ENCODE measurements around the gene C10orf143. TPM values are rescaled to one million over a fixed set of nuclear protein-coding genes. Genes with fewer than 3 reads are reported as not detected.

The C10orf143 gene
- total and polyA plus RNA-seq, 2 of the 4 experiments (the other 2 are of a cell fraction), result 0.36 to 0.60 TPM

DNA sequence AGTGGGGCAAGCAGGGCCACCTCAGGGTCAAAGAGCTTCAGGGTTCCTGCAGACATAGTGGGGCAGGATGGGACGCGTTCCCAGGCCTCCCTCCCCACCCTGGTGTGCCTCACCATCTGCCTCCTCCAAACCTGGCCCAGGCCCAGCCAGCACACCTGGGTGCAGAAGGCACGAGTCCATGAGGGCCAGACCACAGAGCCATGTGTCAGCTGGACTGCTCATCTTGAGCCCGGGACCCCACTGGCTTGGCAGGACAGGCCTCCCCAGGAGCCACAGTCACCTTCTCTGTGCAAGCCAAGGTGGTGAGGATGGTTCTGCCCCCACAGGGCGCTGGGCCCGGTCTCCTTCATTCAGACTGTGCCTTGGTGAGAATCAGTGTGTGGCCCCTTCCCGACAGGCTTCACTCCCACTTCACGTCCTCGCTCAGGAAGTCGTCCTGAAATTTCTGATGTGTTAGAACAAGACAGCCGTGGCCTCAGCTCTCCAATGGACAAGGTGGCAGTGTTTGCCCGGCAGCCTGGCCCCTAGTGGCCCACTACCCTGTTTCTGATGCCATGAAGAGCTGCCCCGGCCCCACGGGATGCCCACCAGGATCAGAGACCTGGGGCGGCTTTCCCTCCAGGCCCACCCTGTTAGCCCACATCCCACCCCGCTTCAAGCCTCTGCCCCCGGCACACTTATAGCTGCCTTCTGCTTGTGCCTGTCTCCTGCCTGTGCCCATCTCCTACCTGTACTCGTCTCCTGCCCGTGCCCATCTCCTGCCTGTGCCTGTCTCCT, 87.0 kb downstream of the C10orf143 start:
- DNase-seq, result no peak
- H3K27ac ChIP-seq (ENCODE audit: insufficient read depth, low read length), result no peak overlapping the region

More for the DNA sequence above, 87.0 kb downstream of the C10orf143 start:
- peak overlapping the region; percentile 54; the same call in 1 of the 2 replicates for H2BK120ac ChIP-seq (ENCODE audit: low read depth, low read length)
- H3K79me1 ChIP-seq (ENCODE audit: low read depth in 1 of 2, low read length in 2 of 2), result no peaks in the 10 kb centered on the region
- H2BK20ac ChIP-seq (ENCODE audit: low read depth, low read length), result no peak overlapping the region
- H4K91ac ChIP-seq (ENCODE audit: insufficient read depth, low read depth, low read length), result peak overlapping the region; percentile 62; the same call in 1 of the 2 replicates
- H3K18ac ChIP-seq (ENCODE audit: low read depth, low read length), result no peak overlapping the region
- peak overlapping the region; percentile 1 for H2AK9ac ChIP-seq (replicated peaks; ENCODE audit: low read depth, low read length, poor library complexity)
- H4K8ac ChIP-seq (ENCODE audit: low read depth in 2 of 2, low read length in 2 of 2), result 0 out of 4 replicates have a peak overlapping the region, but pooled peaks of 1 of the 2 experiments have one; percentile 60
- no peak overlapping the region for H4K5ac ChIP-seq (ENCODE audit: low read depth, low read length)
- no peak overlapping the region for H3K9ac ChIP-seq (ENCODE audit: low read depth, low read length)
- no peaks in the 10 kb centered on the region for H3K36me3 ChIP-seq (ENCODE audit: control insufficient read depth, insufficient read depth, low read length)
- no peak overlapping the region for H3K4me2 ChIP-seq (ENCODE audit: low read depth, low read length)
- peaks cover 4% of the 10 kb centered on the region; the same call in 1 of the 2 replicates for H3K4me1 ChIP-seq (ENCODE audit: control insufficient read depth, insufficient read depth, low read length)
- H3K23ac ChIP-seq (ENCODE audit: low read depth, low read length), result no peak overlapping the region
- no peak overlapping the region for H3K14ac ChIP-seq (replicated peaks; ENCODE audit: low read depth, low read length)
- H3K27me3 ChIP-seq (ENCODE audit: control insufficient read depth, insufficient read depth, low read length), result no peaks in the 10 kb centered on the region
- H2AFZ ChIP-seq (replicated peaks; ENCODE audit: low read length, poor library complexity), result peak overlapping the region; percentile 69
- H3K4me3 ChIP-seq (ENCODE audit: insufficient read depth, low read depth, low read length), result no peak overlapping the region
- POLR2A ChIA-PET (ENCODE audit: unreplicated experiment), result no interaction called here
- WGBS, 2 experiments (ENCODE audit: extremely low coverage in 2 of 2, insufficient read length in 1 of 2), result 63% methylated on average over 7 of the region's 19 CpGs; no CpG with 5 or more reads in 1 of the 2 experiments
- H2BK5ac ChIP-seq (ENCODE audit: low read depth, low read length, poor library complexity, severe bottlenecking), result no peak overlapping the region
- no peak overlapping the region for H3K56ac ChIP-seq (ENCODE audit: extremely low read depth, insufficient read depth, low read length)
- no peak for TF ChIP-seq MXI1 (IDR thresholded peaks at IDR 0.05; ENCODE audit: borderline replicate concordance, low read depth, low read length)
- TF ChIP-seq BHLHE40 (IDR thresholded peaks at IDR 0.05; ENCODE audit: low read depth, low read length), result no peak
- no peak for TF ChIP-seq FOS (IDR thresholded peaks at IDR 0.05; ENCODE audit: low read depth, low read length)
- TF ChIP-seq, protein P1, sequence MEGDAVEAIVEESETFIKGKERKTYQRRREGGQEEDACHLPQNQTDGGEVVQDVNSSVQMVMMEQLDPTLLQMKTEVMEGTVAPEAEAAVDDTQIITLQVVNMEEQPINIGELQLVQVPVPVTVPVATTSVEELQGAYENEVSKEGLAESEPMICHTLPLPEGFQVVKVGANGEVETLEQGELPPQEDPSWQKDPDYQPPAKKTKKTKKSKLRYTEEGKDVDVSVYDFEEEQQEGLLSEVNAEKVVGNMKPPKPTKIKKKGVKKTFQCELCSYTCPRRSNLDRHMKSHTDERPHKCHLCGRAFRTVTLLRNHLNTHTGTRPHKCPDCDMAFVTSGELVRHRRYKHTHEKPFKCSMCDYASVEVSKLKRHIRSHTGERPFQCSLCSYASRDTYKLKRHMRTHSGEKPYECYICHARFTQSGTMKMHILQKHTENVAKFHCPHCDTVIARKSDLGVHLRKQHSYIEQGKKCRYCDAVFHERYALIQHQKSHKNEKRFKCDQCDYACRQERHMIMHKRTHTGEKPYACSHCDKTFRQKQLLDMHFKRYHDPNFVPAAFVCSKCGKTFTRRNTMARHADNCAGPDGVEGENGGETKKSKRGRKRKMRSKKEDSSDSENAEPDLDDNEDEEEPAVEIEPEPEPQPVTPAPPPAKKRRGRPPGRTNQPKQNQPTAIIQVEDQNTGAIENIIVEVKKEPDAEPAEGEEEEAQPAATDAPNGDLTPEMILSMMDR (conservative IDR thresholded peaks at IDR 0.05; ENCODE audit: low read depth, low read length), result no peak
- no peak for TF ChIP-seq CHD1 (IDR thresholded peaks at IDR 0.05; ENCODE audit: low read depth, low read length)
- TF ChIP-seq RFX5 (IDR thresholded peaks at IDR 0.05; ENCODE audit: low read depth, low read length), result no peak
- TF ChIP-seq, protein P2, sequence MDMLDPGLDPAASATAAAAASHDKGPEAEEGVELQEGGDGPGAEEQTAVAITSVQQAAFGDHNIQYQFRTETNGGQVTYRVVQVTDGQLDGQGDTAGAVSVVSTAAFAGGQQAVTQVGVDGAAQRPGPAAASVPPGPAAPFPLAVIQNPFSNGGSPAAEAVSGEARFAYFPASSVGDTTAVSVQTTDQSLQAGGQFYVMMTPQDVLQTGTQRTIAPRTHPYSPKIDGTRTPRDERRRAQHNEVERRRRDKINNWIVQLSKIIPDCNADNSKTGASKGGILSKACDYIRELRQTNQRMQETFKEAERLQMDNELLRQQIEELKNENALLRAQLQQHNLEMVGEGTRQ (IDR thresholded peaks at IDR 0.05; ENCODE audit: low read depth, low read length), result no peak
- TF ChIP-seq, protein P3, sequence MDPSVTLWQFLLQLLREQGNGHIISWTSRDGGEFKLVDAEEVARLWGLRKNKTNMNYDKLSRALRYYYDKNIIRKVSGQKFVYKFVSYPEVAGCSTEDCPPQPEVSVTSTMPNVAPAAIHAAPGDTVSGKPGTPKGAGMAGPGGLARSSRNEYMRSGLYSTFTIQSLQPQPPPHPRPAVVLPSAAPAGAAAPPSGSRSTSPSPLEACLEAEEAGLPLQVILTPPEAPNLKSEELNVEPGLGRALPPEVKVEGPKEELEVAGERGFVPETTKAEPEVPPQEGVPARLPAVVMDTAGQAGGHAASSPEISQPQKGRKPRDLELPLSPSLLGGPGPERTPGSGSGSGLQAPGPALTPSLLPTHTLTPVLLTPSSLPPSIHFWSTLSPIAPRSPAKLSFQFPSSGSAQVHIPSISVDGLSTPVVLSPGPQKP (IDR thresholded peaks at IDR 0.05; ENCODE audit: borderline replicate concordance, low read depth, low read length), result no peak
- no peak for TF ChIP-seq NFE2L2 (IDR thresholded peaks at IDR 0.05; ENCODE audit: low read depth, low read length)
- TF ChIP-seq RAD21 (IDR thresholded peaks at IDR 0.05; ENCODE audit: low read length), result no peak
- TF ChIP-seq SMC3 (IDR thresholded peaks at IDR 0.05; ENCODE audit: low read depth, low read length), result no peak
- no peak for TF ChIP-seq POLR2A (IDR thresholded peaks at IDR 0.05; ENCODE audit: low read depth, low read length)
- TF ChIP-seq MAZ (IDR thresholded peaks at IDR 0.05; ENCODE audit: borderline replicate concordance, low read depth, low read length), result no peak
- no peak for TF ChIP-seq MAFK (IDR thresholded peaks at IDR 0.05; ENCODE audit: low read depth, low read length)
- intact Hi-C loops (cut with micrococcal nuclease), result no loop called here
- H4K20me1 ChIP-seq (ENCODE audit: insufficient read depth, low read length), result no peaks in the 10 kb centered on the region
- BruUV-seq (replicated peaks), result no TSS peak
- H2AK5ac ChIP-seq (ENCODE audit: low read depth, low read length), result peak overlapping the region; percentile 75
- in situ Hi-C loops (cut with MboI; ENCODE audit: low sequenced_read_pairs), result no loop called here
- no peak for ATAC-seq (ENCODE audit: low read depth)
- no peak overlapping the region for H2BK15ac ChIP-seq (ENCODE audit: low read depth, low read length)
- no peak overlapping the region for H3K4ac ChIP-seq (ENCODE audit: low read depth, low read length)
- H3K9me1 ChIP-seq (ENCODE audit: insufficient read depth, low read length), result no peaks in the 10 kb centered on the region
- no peaks in the 10 kb centered on the region for H3K9me3 ChIP-seq (ENCODE audit: control insufficient read depth, insufficient read depth, low read length)
- CTCF ChIA-PET, result no interaction called here
- dilution Hi-C loops (cut with HindIII; ENCODE audit: low sequenced_read_pairs, unreplicated experiment), result no loop called here
